GM23338 (cell line): ENCODE results near the gene DDX23. TPM values are rescaled to one million over a fixed set of nuclear protein-coding genes. Genes with fewer than 3 reads are reported as not detected.

Source experiments
- ATAC-seq: fragments of 200-7000 bp; cut with Tn5 transposase; 3 replicates; pipeline ENCODE4 v1.9.1; 2020
- DNase-seq: peaks from one replicate; pipeline ENCODE4 v3.0.0-alpha.2; 2015; ENCODE audit warnings: low spot score
- H2AFZ ChIP-seq: fragments of 200-600 bp; sonication (generic); 2 replicates; pipeline ENCODE4 v1.8.0; 2016; ENCODE audit warnings: antibody characterized with exemption, mild to moderate bottlenecking, moderate library complexity
- H3F3A ChIP-seq: fragments of 200-600 bp; sonication (generic); replicated peaks from 2 replicates; pipeline ENCODE4 v1.8.0; 2017; ENCODE audit warnings: antibody characterized with exemption, mixed run types, low read depth
- H3K27ac ChIP-seq: fragments of 200-600 bp; sonication (generic); 2 replicates; pipeline ENCODE4 v1.6.1; 2016; ENCODE audit warnings: low read depth
- H3K27me3 ChIP-seq: fragments of 200-600 bp; sonication (generic); 2 replicates; pipeline ENCODE4 v1.8.0; 2016; ENCODE audit warnings: mild to moderate bottlenecking, mixed run types, moderate library complexity; ENCODE audit not compliant: insufficient read depth
- H3K36me3 ChIP-seq: fragments of 200-600 bp; sonication (generic); 2 replicates; pipeline ENCODE4 v1.8.0; 2016; ENCODE audit warnings: mild to moderate bottlenecking; ENCODE audit not compliant: insufficient read depth
- H3K4me1 ChIP-seq: fragments of 200-600 bp; sonication (generic); 2 replicates; pipeline ENCODE4 v1.8.0; 2016; ENCODE audit warnings: mild to moderate bottlenecking, moderate library complexity; ENCODE audit not compliant: insufficient read depth
- H3K4me2 ChIP-seq: fragments of 200-600 bp; sonication (generic); 2 replicates; pipeline ENCODE4 v1.7.1; 2017; ENCODE audit warnings: mixed run types
- H3K4me3 ChIP-seq: fragments of 200-600 bp; sonication (generic); 2 replicates; pipeline ENCODE4 v1.6.1; 2016; ENCODE audit warnings: mixed run types
- H3K79me2 ChIP-seq: fragments of 200-600 bp; sonication (generic); replicated peaks from 2 replicates; pipeline ENCODE4 v1.8.0; 2017; ENCODE audit warnings: mild to moderate bottlenecking; ENCODE audit not compliant: insufficient read depth
- H3K9me2 ChIP-seq: fragments of 200-600 bp; sonication (generic); 2 replicates; pipeline ENCODE4 v1.8.0; 2017; ENCODE audit not compliant: insufficient read depth
- H4K20me1 ChIP-seq: fragments of 200-600 bp; sonication (generic); replicated peaks from 2 replicates; pipeline ENCODE4 v1.8.0; 2017; ENCODE audit warnings: mild to moderate bottlenecking; ENCODE audit not compliant: insufficient read depth
- H3K27ac Mint-ChIP-seq: 2 replicates; pipeline ENCODE4 v1.8.0; 2020; ENCODE audit warnings: inconsistent platforms, mild to moderate bottlenecking, moderate library complexity, mixed read lengths
- H3K27me3 Mint-ChIP-seq: 3 replicates; pipeline ENCODE4 v1.8.0; 2022; ENCODE audit warnings: low read depth, mild to moderate bottlenecking, moderate library complexity, mixed read lengths, inconsistent platforms; ENCODE audit not compliant: insufficient read depth, poor library complexity
- H3K36me3 Mint-ChIP-seq: 3 replicates; pipeline ENCODE4 v1.8.0; 2021; ENCODE audit warnings: low read depth, mild to moderate bottlenecking, inconsistent platforms, moderate library complexity, mixed read lengths
- H3K4me1 Mint-ChIP-seq: 3 replicates; pipeline ENCODE4 v1.8.0; 2020; ENCODE audit warnings: mild to moderate bottlenecking, inconsistent platforms, mixed read lengths
- H3K4me3 Mint-ChIP-seq: 3 replicates; pipeline ENCODE4 v1.8.0; 2021; ENCODE audit warnings: moderate library complexity, mild to moderate bottlenecking, inconsistent platforms, mixed read lengths
- H3K9me3 Mint-ChIP-seq: 3 replicates; pipeline ENCODE4 v1.8.0; 2020; ENCODE audit warnings: moderate library complexity, mild to moderate bottlenecking, inconsistent platforms, mixed read lengths
- CREB1 ChIP-seq: fragments of 250-450 bp; sonication (Bioruptor Pico); IDR thresholded peaks from 2 replicates; pipeline ENCODE4 v1.5.0; 2020; ENCODE audit warnings: low read depth, mild to moderate bottlenecking, moderate library complexity
- CTCF ChIP-seq, 2 experiments: fragments of 200-600 bp in 1 of 2; sonication (generic) in 1 of 2; conservative IDR thresholded peaks; 2 replicates each; pipeline versions ENCODE4 v1.5.1 to v1.6.1; 2016 to 2017; ENCODE audit warnings: antibody characterized with exemption in 2 of 2, low read depth in 2 of 2, mild to moderate bottlenecking in 2 of 2, moderate library complexity in 1 of 2
- ETS1 ChIP-seq: IDR thresholded peaks from 2 replicates; pipeline ENCODE4 v1.6.1; 2016; ENCODE audit warnings: antibody characterized with exemption
- EZH2 ChIP-seq: fragments of 200-600 bp; sonication (generic); IDR thresholded peaks from one replicate; pipeline ENCODE4 v1.8.0; 2017; ENCODE audit warnings: antibody characterized with exemption, mild to moderate bottlenecking, low read depth; ENCODE audit not compliant: unreplicated experiment
- EZH2phosphoT487 ChIP-seq: fragments of 200-600 bp; sonication (generic); IDR thresholded peaks from one replicate; pipeline ENCODE4 v1.8.1; 2018; ENCODE audit warnings: antibody characterized with exemption; ENCODE audit not compliant: unreplicated experiment
- JUNB ChIP-seq: IDR thresholded peaks from one replicate; pipeline ENCODE4 v1.6.1; 2016; ENCODE audit warnings: antibody characterized with exemption; ENCODE audit not compliant: unreplicated experiment
- NANOG ChIP-seq: IDR thresholded peaks from 2 replicates; pipeline ENCODE4 v1.6.1; 2016; ENCODE audit warnings: antibody characterized with exemption, borderline replicate concordance
- POLR2AphosphoS5 ChIP-seq: IDR thresholded peaks from 2 replicates; pipeline ENCODE4 v1.6.1; 2016; ENCODE audit warnings: antibody characterized with exemption, low read depth
- REST ChIP-seq: IDR thresholded peaks from one replicate; pipeline ENCODE4 v1.6.1; 2018; ENCODE audit warnings: antibody characterized with exemption; ENCODE audit not compliant: unreplicated experiment
- STAT1 ChIP-seq: IDR thresholded peaks from one replicate; pipeline ENCODE4 v1.6.1; 2016; ENCODE audit warnings: antibody characterized with exemption; ENCODE audit not compliant: unreplicated experiment
- ZNF114 ChIP-seq: fragments of 250-450 bp; sonication (Bioruptor Pico); IDR thresholded peaks from 2 replicates; pipeline ENCODE4 v1.5.0; 2020; ENCODE audit warnings: mild to moderate bottlenecking, moderate library complexity
- ZNF331 ChIP-seq: fragments of 250-450 bp; sonication (Bioruptor Pico); IDR thresholded peaks from 2 replicates; pipeline ENCODE4 v1.5.0; 2020; ENCODE audit warnings: low read depth, mild to moderate bottlenecking, moderate library complexity
- ZNF462 ChIP-seq: fragments of 250-450 bp; sonication (Bioruptor Pico); IDR thresholded peaks from 2 replicates; pipeline ENCODE4 v1.5.0; 2020; ENCODE audit warnings: mild to moderate bottlenecking, moderate library complexity
- polyA plus RNA-seq: library from polyadenylated mRNA; unstranded; fragments of >200 nt; fragmentation: Nextera tagmentation; extraction: Ambion mirVana; gene quantifications from 2 replicates; pipeline ENCODE4 v1.2.1, GENCODE V29; 2016
- total RNA-seq: library from RNA; depleted of rRNA; stranded (reverse); fragments of >200 nt; shearing (Covaris generic); gene quantifications from 2 replicates; pipeline ENCODE4 v1.2.3, GENCODE V29; 2014

Gene DDX23
- total and polyA plus RNA-seq, 2 experiments from 2014 or later, result 31.7 to 78.5 TPM

DNA sequence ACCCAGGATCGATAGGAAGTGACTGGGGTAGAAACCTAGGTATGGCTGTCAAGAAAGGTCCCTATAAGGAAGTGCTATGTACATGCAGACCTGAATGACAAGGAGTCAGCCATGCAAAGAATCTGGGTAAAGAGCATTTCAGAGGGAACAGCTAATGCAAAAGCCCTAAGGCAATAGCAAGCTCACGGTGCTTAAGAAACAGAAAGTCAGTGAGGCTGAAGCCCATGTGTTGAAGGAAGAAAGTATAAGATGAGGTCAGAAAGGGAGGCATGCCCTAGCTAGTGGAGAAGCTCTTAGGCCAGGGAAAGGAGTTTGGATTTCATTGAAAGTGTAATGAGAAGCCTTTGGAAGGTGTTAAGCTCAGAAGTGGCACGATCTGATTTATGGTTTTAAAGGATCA, 57.1 kb downstream of the DDX23 start:
- Histone ChIP-seq H3K27ac (no peak overlapping the region), H3K4me2 (no peak overlapping the region), H4K20me1 (no peaks in the 10 kb centered on the region), H3F3A (peaks cover 6% of the 10 kb centered on the region), H3K27me3 (peaks cover 5% of the 10 kb centered on the region; the same call in 1 of the 2 replicates), H3K4me3 (no peak overlapping the region), H3K4me1 (peaks cover 10% of the 10 kb centered on the region), H3K9me2 (no peaks in the 10 kb centered on the region), H2AFZ (no peak overlapping the region; the same call in 1 of the 2 replicates), H3K79me2 (no peaks in the 10 kb centered on the region), H3K36me3 (no peaks in the 10 kb centered on the region)
- Mint-ChIP-seq H3K36me3 (no peaks in the 10 kb centered on the region), H3K4me1 (peaks cover 19% of the 10 kb centered on the region), H3K9me3 (no peaks in the 10 kb centered on the region), H3K4me3 (no peak overlapping the region), H3K27me3 (peaks cover 3% of the 10 kb centered on the region), H3K27ac (no peak overlapping the region)
- TF ChIP-seq REST, result no peak
- no peak for TF ChIP-seq JUNB
- no peak for TF ChIP-seq CREB1 (CRISPR knock-in tag)
- TF ChIP-seq ZNF114, result no peak
- TF ChIP-seq NANOG, result no peak
- no peak for TF ChIP-seq CTCF (conservative IDR thresholded peaks at IDR 0.05; ENCODE audit: low read depth in 2 of 2)
- no peak for TF ChIP-seq ETS1
- no peak for TF ChIP-seq ZNF331
- no peak for TF ChIP-seq ZNF462
- no peak for TF ChIP-seq POLR2AphosphoS5
- TF ChIP-seq EZH2phosphoT487, result no peak
- no peak for TF ChIP-seq STAT1
- TF ChIP-seq EZH2, result no peak
- ATAC-seq (no peak), DNase-seq (no peak)
